H1 (cell line): ENCODE measurements around the gene CAMK2G. TPM values are rescaled to one million over a fixed set of nuclear protein-coding genes. Genes with fewer than 3 reads are reported as not detected.

Experiments
- GTF2F1 ChIP-seq: IDR thresholded peaks from 2 replicates; pipeline ENCODE4 v1.6.1; 2012; ENCODE audit warnings: low read depth, low read length, improper control_type of control experiment, borderline replicate concordance
- MAX ChIP-seq: IDR thresholded peaks from 2 replicates; pipeline ENCODE4 v1.6.1; 2012; ENCODE audit warnings: inconsistent platforms
- RBBP5 ChIP-seq: IDR thresholded peaks from 2 replicates; pipeline ENCODE4 v1.7.1; 2012; ENCODE audit warnings: low read depth, mild to moderate bottlenecking, inconsistent platforms, low read length, moderate library complexity, borderline replicate concordance
- SIRT6 ChIP-seq: IDR thresholded peaks from one replicate; pipeline ENCODE4 v1.7.1; 2012; ENCODE audit warnings: low read length, inconsistent platforms
- polyA plus RNA-seq, 7 experiments: library from polyadenylated mRNA; depleted of rRNA in 3 of 7; stranded (reverse) in 5 of 7; unstranded in 2 of 7; fragments of >200 nt in 5 of 7; fragments of 200-250 nt in 2 of 7; gene quantifications; 1 replicate in 5 of 7; 2 replicates in 1 of 7; 4 replicates in 1 of 7; pipeline versions ENCODE4 v1.2.1 to v1.2.3, GENCODE V29; 2011 to 2013; ENCODE audit warnings: missing spikeins in 2 of 7, mixed read lengths in 2 of 7
- total RNA-seq: library from RNA; stranded (reverse); fragmentation: NEBNext Ultra II Directional; extraction: Animal tissue kit (Norgen Biotek cat#: 25700); gene quantifications from 2 replicates; pipeline ENCODE4 v1.2.1, GENCODE V29; 2021

The CAMK2G gene
- total and polyA plus RNA-seq, 2 of the 8 experiments (the other 6 are each of a cell fraction or from before 2014, with no cell fraction given): 28.9 to 31.7 TPM

GRCh38 chr10:73779539-73780197 is 94.7 kb downstream of the CAMK2G start (continued):
- TF ChIP-seq GTF2F1: no peak
- TF ChIP-seq RBBP5: no peak
- TF ChIP-seq SIRT6: no peak
- no peak for TF ChIP-seq MAX
